IMR-90 (cell line): ENCODE results near the gene SP140L. TPM values are rescaled to one million over a fixed set of nuclear protein-coding genes. Genes with fewer than 3 reads are reported as not detected.

Experiments
- ATAC-seq: fragments of 200-7000 bp; cut with Tn5 transposase; 2 replicates; pipeline ENCODE4 v1.9.1; 2020; ENCODE audit warnings: low read depth, mild to moderate bottlenecking, moderate library complexity
- BruUV-seq: library from RNA; stranded (reverse); fragments of 400-500 nt; replicated peaks from 2 replicates; lab custom pipeline; 2021; lab: Mats Ljungman, UMichigan
- CTCF ChIA-PET: fragments of 300-600 bp; formaldehyde crosslinking; extraction: SDS; loops from one replicate; lab custom pipeline; 2021; ENCODE audit warnings: antibody characterized with exemption; lab: Yijun Ruan, JAX
- POLR2A ChIA-PET: fragments of 300-600 bp; sonication (Branson Sonifier 250); formaldehyde crosslinking; loops from one replicate; lab custom pipeline; 2022; ENCODE audit warnings: antibody characterized with exemption; ENCODE audit not compliant: unreplicated experiment; lab: Charles Lee
- DNase-seq: peaks from one replicate; pipeline ENCODE4 v3.0.0; 2013
- H2AFZ ChIP-seq: replicated peaks from 2 replicates; pipeline ENCODE3; 2013; ENCODE audit warnings: low read length, mild to moderate bottlenecking; ENCODE audit not compliant: poor library complexity
- H2AK5ac ChIP-seq: 2 replicates; pipeline ENCODE4 v1.6.1; 2013; ENCODE audit warnings: low read depth, low read length, inconsistent platforms
- H2AK9ac ChIP-seq: replicated peaks from 2 replicates; pipeline ENCODE3; 2013; ENCODE audit warnings: mild to moderate bottlenecking, low read depth, low read length, moderate library complexity; ENCODE audit not compliant: poor library complexity
- H2BK120ac ChIP-seq: 2 replicates; pipeline ENCODE4 v1.6.1; 2013; ENCODE audit warnings: low read depth, low read length, inconsistent platforms
- H2BK15ac ChIP-seq: 3 replicates; pipeline ENCODE4 v1.6.1; 2013; ENCODE audit warnings: low read depth, low read length, inconsistent platforms
- H2BK20ac ChIP-seq: 2 replicates; pipeline ENCODE4 v1.6.1; 2013; ENCODE audit warnings: low read depth, mild to moderate bottlenecking, inconsistent platforms, low read length, moderate library complexity
- H2BK5ac ChIP-seq: 2 replicates; pipeline ENCODE4 v1.6.1; 2013; ENCODE audit warnings: mild to moderate bottlenecking, low read depth, low read length, inconsistent platforms; ENCODE audit not compliant: poor library complexity, severe bottlenecking
- H3K14ac ChIP-seq: replicated peaks from 2 replicates; pipeline ENCODE4 v1.6.1; 2013; ENCODE audit warnings: low read depth, low read length, inconsistent platforms
- H3K18ac ChIP-seq: 2 replicates; pipeline ENCODE4 v1.6.1; 2013; ENCODE audit warnings: low read depth, low read length, control low read depth
- H3K23ac ChIP-seq: 2 replicates; pipeline ENCODE4 v1.6.1; 2013; ENCODE audit warnings: low read depth, low read length, inconsistent platforms
- H3K27ac ChIP-seq: 2 replicates; pipeline ENCODE4 v1.5.1; 2013; ENCODE audit warnings: mild to moderate bottlenecking, control low read depth, low read length; ENCODE audit not compliant: insufficient read depth
- H3K27me3 ChIP-seq: 2 replicates; pipeline ENCODE4 v1.6.1; 2013; ENCODE audit warnings: low read length; ENCODE audit not compliant: control insufficient read depth, insufficient read depth
- H3K36me3 ChIP-seq: 2 replicates; pipeline ENCODE4 v1.6.1; 2013; ENCODE audit warnings: low read length, mixed read lengths; ENCODE audit not compliant: control insufficient read depth, insufficient read depth
- H3K4ac ChIP-seq: 2 replicates; pipeline ENCODE4 v1.6.1; 2013; ENCODE audit warnings: low read depth, low read length, inconsistent platforms
- H3K4me1 ChIP-seq: 2 replicates; pipeline ENCODE4 v1.6.1; 2013; ENCODE audit warnings: low read length, mixed read lengths; ENCODE audit not compliant: control insufficient read depth, insufficient read depth
- H3K4me2 ChIP-seq: 2 replicates; pipeline ENCODE4 v1.6.1; 2013; ENCODE audit warnings: low read depth, mild to moderate bottlenecking, control low read depth, low read length, moderate library complexity
- H3K4me3 ChIP-seq: 2 replicates; pipeline ENCODE4 v1.5.1; 2013; ENCODE audit warnings: low read depth, mild to moderate bottlenecking, control low read depth, low read length, moderate library complexity; ENCODE audit not compliant: insufficient read depth
- H3K56ac ChIP-seq: 2 replicates; pipeline ENCODE4 v1.6.1; 2013; ENCODE audit warnings: low read length, inconsistent platforms; ENCODE audit not compliant: insufficient read depth; ENCODE audit errors: extremely low read depth
- H3K79me1 ChIP-seq, 2 experiments: 2 replicates each; pipeline ENCODE4 v1.6.1; 2013; ENCODE audit warnings: low read length in 2 of 2, inconsistent platforms in 1 of 2, low read depth in 1 of 2
- H3K9ac ChIP-seq: 2 replicates; pipeline ENCODE4 v1.6.1; 2013; ENCODE audit warnings: low read depth, low read length, control low read depth
- H3K9me1 ChIP-seq: 2 replicates; pipeline ENCODE4 v1.6.1; 2013; ENCODE audit warnings: low read length, inconsistent platforms; ENCODE audit not compliant: insufficient read depth
- H3K9me3 ChIP-seq: 2 replicates; pipeline ENCODE4 v1.6.1; 2013; ENCODE audit warnings: low read length; ENCODE audit not compliant: control insufficient read depth, insufficient read depth
- H4K20me1 ChIP-seq: 2 replicates; pipeline ENCODE4 v1.6.1; 2013; ENCODE audit warnings: low read length, inconsistent platforms; ENCODE audit not compliant: insufficient read depth
- H4K5ac ChIP-seq: 2 replicates; pipeline ENCODE4 v1.6.1; 2013; ENCODE audit warnings: mild to moderate bottlenecking, low read depth, low read length, control low read depth
- H4K8ac ChIP-seq, 2 experiments: 2 replicates each; pipeline ENCODE4 v1.6.1; 2013; ENCODE audit warnings: low read depth in 2 of 2, low read length in 2 of 2, control low read depth in 1 of 2, inconsistent platforms in 1 of 2
- H4K91ac ChIP-seq: 2 replicates; pipeline ENCODE4 v1.6.1; 2013; ENCODE audit warnings: low read depth, low read length, inconsistent platforms; ENCODE audit not compliant: insufficient read depth
- BHLHE40 ChIP-seq: fragments of 150-350 bp; IDR thresholded peaks from 2 replicates; pipeline ENCODE4 v1.6.1; 2016; ENCODE audit warnings: mild to moderate bottlenecking, low read depth, low read length
- CEBPB ChIP-seq: IDR thresholded peaks from 2 replicates; pipeline ENCODE4 v1.6.1; 2012; ENCODE audit warnings: low read depth, low read length, improper control_type of control experiment
- CHD1 ChIP-seq: IDR thresholded peaks from 2 replicates; pipeline ENCODE4 v1.6.1; 2012; ENCODE audit warnings: low read depth, low read length, improper control_type of control experiment
- NFE2L2 ChIP-seq: fragments of 150-350 bp; IDR thresholded peaks from 2 replicates; pipeline ENCODE4 v1.6.1; 2016; ENCODE audit warnings: low read depth, mild to moderate bottlenecking, low read length
- POLR2A ChIP-seq: IDR thresholded peaks from 2 replicates; pipeline ENCODE4 v1.6.1; 2012; ENCODE audit warnings: mild to moderate bottlenecking, low read depth, low read length
- RCOR1 ChIP-seq: IDR thresholded peaks from 2 replicates; pipeline ENCODE4 v1.6.1; 2012; ENCODE audit warnings: mild to moderate bottlenecking, low read length, improper control_type of control experiment; ENCODE audit not compliant: insufficient replicate concordance
- RFX5 ChIP-seq: IDR thresholded peaks from 2 replicates; pipeline ENCODE4 v1.8.0; 2012; ENCODE audit warnings: low read depth, mild to moderate bottlenecking, low read length, moderate library complexity
- USF2 ChIP-seq: fragments of 150-350 bp; IDR thresholded peaks from 2 replicates; pipeline ENCODE4 v1.6.1; 2017; ENCODE audit warnings: mild to moderate bottlenecking, antibody characterized with exemption, low read length, low read depth
- WGBS, 2 experiments: methylation state at CpG; one replicate each; pipeline versions ENCODE4 v1.1.5 to v1.1.7; 2013; ENCODE audit warnings: missing lambda C conversion rate in 2 of 2; ENCODE audit not compliant: insufficient read length in 1 of 2; ENCODE audit errors: extremely low coverage in 2 of 2; 5-methylcytosine and 5-hydroxymethylcytosine counted together
- dilution Hi-C: fragments of 300-500 bp; cut with HindIII; formaldehyde crosslinking; loops from one replicate; pipeline ENCODE4 v1.14.3; 2018; ENCODE audit warnings: low sequenced_read_pairs; ENCODE audit not compliant: unreplicated experiment
- in situ Hi-C: fragments of 300-500 bp; cut with MboI; formaldehyde crosslinking; loops from 3 replicates; pipeline ENCODE4 v1.14.3; 2019; ENCODE audit warnings: low sequenced_read_pairs, inconsistent platforms, mixed read lengths
- intact Hi-C: fragments of 100-400 bp; cut with micrococcal nuclease; formaldehyde crosslinking; loops from 2 replicates; pipeline ENCODE4 v1.10.0; 2022
- polyA plus RNA-seq, 3 experiments: library from polyadenylated mRNA; depleted of rRNA; stranded (reverse); fragments of >200 nt; gene quantifications; 2 replicates each; pipeline ENCODE4 v1.2.3, GENCODE V29; 2012; ENCODE audit warnings: low replicate concordance in 1 of 3
- total RNA-seq: library from RNA; depleted of rRNA; stranded (reverse); fragments of >200 nt; gene quantifications from 2 replicates; pipeline ENCODE4 v1.2.3, GENCODE V29; 2012

Gene SP140L
- total and polyA plus RNA-seq, 2 of the 4 experiments (the other 2 are of a cell fraction), result 5.4 to 11.2 TPM

DNA sequence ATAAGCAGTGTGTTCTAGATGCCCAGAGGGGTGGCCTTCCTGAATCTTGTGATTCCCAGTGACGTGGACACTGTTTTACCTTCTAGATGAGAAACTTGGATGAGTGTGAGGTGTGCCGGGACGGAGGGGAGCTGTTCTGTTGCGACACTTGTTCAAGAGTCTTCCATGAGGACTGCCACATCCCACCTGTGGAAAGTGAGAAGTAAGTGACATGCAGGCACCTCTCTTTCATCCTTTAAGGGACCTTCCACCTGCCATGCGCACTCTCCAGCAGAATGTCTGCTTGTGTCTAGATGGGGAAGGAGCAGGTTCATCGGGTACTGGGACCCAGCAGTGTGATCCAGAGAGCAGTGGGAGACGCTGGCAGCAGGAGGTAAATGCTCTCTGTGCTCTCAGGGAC is 73.0 kb downstream of the SP140L start:
- H3K23ac ChIP-seq, result no peak overlapping the region
- intact Hi-C loops (no loop called here), in situ Hi-C loops (loop anchor here (25.0 kb wide), 1 partner anchor 412 kb away; no protein-coding TSS in a partner anchor), dilution Hi-C loops (no loop called here)
- no peak overlapping the region for H3K56ac ChIP-seq
- WGBS, 2 experiments, result 87% methylated on average over 2 of the region's 7 CpGs; no CpG with 5 or more reads in 1 of the 2 experiments
- no peak overlapping the region for H2AFZ ChIP-seq
- no peak overlapping the region for H2AK5ac ChIP-seq
- H2AK9ac ChIP-seq, result no peak overlapping the region
- H4K20me1 ChIP-seq, result no peaks in the 10 kb centered on the region
- H3K4ac ChIP-seq, result no peak overlapping the region
- H3K9ac ChIP-seq, result no peak overlapping the region
- H2BK120ac ChIP-seq, result no peak overlapping the region
- no peak overlapping the region for H2BK15ac ChIP-seq
- no peak overlapping the region for H4K5ac ChIP-seq
- peaks cover 14% of the 10 kb centered on the region; the same call in 1 of the 2 replicates for H3K36me3 ChIP-seq
- no peak overlapping the region for H3K27ac ChIP-seq
- H3K4me3 ChIP-seq, result no peak overlapping the region
- no peaks in the 10 kb centered on the region for H3K4me1 ChIP-seq
- ATAC-seq, result no peak
- H2BK5ac ChIP-seq, result no peak overlapping the region
- no peaks in the 10 kb centered on the region for H3K27me3 ChIP-seq
- no peak overlapping the region for H4K91ac ChIP-seq
- H2BK20ac ChIP-seq, result no peak overlapping the region
- no peak for TF ChIP-seq BHLHE40
- TF ChIP-seq CEBPB, result no peak
- TF ChIP-seq RFX5, result no peak
- TF ChIP-seq POLR2A, result no peak
- no peak for TF ChIP-seq NFE2L2
- no peak for TF ChIP-seq CHD1
- no peak for TF ChIP-seq USF2
- no peak for TF ChIP-seq RCOR1
- no peak overlapping the region for H3K18ac ChIP-seq
- peaks cover 6% of the 10 kb centered on the region; the same call in 1 of the 2 replicates for H3K9me3 ChIP-seq
- H4K8ac ChIP-seq, result no peak overlapping the region
- no peaks in the 10 kb centered on the region for H3K9me1 ChIP-seq
- H3K4me2 ChIP-seq, result no peak overlapping the region
- POLR2A ChIA-PET, result no interaction called here
- CTCF ChIA-PET, result no interaction called here
- H3K14ac ChIP-seq, result no peak overlapping the region
- DNase-seq, result no peak
- no peaks in the 10 kb centered on the region for H3K79me1 ChIP-seq
- BruUV-seq, result no TSS peak
